HG02763 (cell line): ENCODE data around the gene FOXC1.

Source experiments
- ATAC-seq: cut with Tn5 transposase; IDR thresholded peaks from one replicate; pipeline ENCODE4 v1.9.1; 2021; ENCODE audit warnings: mild to moderate bottlenecking, moderate library complexity; ENCODE audit not compliant: unreplicated experiment

Gene FOXC1

DNA sequence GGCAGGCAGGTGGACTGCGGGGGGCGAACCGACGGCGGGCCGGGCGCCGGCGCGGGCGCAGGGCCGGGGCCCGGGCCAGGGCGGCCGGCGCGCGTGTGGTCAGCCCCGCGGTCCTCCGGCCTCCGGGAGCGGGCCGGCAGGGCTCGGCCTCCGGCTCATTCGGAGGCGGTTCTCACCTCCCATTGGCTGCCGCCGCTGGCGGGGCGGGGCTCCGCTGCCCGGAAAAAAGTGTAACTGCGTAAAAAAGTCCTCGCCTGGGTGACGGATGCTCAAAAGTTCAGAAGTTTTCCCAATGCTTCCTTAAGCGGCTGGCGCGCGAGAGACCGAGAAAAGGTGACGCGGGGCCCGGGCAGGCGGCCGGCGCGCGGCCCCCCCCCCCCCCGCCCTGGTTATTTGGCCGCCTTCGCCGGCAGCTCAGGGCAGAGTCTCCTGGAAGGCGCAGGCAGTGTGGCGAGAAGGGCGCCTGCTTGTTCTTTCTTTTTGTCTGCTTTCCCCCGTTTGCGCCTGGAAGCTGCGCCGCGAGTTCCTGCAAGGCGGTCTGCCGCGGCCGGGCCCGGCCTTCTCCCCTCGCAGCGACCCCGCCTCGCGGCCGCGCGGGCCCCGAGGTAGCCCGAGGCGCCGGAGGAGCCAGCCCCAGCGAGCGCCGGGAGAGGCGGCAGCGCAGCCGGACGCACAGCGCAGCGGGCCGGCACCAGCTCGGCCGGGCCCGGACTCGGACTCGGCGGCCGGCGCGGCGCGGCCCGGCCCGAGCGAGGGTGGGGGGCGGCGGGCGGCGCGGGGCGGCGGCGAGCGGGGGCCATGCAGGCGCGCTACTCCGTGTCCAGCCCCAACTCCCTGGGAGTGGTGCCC is at the start of gene FOXC1:
TSS of gene FOXC1 (plus strand) at position 268 of the 849 bp plus-strand sequence. CDS start at position 799, 531 bp downstream.
- ATAC-seq: peak; percentile 54

DNA sequence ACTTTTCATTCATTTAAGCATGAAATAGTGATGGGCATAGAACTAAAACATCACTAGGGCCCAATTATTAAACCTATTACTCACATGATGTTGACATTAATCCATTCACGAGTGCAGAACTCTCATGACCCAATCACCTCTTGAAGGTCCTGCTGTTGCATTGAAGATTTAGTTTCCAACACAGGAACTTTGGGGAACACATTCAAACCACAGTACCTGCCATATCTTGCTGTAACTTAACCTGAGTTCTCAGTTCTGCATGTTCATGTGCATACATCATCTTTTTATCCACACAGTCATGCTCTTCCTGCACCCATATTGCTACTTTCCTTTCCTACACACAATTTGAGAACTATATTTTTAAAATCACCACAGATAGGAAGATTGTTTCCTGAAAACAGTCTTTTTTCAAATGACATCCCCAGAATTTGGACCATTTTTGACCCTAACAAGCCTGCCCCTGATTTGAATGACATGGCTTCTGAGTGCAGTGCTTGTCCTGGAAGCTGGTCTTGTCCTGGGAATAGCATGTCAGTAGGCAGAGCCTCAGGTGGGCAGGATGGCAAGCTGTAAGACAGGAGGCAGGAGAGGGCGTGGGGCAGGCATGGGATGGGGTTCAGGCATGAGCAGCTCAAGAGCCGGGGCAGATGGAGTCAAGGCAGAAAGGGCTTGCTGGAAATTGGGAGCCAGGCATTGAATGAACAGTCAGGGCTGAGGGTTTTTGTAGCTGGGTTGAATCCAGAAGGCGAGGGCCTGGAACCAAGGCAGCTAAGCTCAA is 49.2 kb upstream of the FOXC1 start:
- ATAC-seq: no peak

DNA sequence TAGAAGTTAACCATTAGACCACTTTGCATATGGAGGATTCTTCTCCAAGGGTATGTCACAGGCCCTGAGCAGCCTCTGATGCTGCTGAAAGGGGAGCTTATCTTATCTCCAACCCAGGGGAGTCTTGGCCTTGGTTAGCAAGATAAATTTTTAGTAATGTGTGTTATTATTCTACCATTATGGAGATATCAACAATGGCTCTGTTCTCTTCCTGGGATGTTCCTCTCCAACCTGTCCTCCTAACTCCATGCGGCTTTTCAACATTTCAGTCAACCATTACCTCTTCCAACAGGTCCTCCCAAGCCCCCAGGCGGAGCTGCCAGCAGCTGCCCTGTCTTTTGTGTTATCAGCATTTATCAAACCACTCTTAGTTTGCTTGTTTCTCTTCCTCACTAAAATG is 48.4 kb upstream of the FOXC1 start:
- no peak for ATAC-seq

DNA sequence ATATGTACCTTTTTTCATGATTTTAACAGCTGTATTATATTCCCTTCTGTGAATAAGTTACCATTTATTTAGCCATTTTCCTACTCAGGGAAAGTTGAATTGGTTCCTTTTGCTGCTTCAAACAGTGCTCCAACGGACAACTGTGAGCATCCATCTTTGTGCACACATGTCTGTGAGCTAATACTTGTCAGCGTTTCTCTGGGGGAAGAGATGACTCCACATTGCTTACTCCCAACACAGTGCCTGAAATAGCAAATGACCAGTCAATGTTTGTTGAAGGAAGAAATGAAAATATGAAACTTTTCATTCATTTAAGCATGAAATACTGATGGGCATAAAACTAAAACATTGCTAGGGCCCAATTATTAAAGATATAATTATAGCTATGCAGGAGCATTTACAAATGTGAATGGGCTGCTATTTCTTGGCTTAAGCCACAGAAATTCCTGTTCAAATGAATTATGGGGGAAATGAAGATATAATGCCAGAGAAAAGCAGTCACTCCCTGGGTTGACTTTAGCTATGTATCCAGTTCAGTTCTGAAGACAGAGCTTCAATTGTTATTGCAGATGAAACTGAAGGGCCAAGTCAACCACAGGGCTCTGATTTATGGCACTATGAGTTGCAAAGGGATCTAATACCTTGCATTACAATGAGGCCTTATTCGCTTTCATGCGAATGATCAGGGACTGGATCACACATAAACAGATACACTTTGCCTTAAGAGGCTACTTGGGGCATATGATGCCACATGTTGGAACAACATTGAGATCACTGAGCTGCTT is 47.4 kb upstream of the FOXC1 start:
- no peak for ATAC-seq

DNA sequence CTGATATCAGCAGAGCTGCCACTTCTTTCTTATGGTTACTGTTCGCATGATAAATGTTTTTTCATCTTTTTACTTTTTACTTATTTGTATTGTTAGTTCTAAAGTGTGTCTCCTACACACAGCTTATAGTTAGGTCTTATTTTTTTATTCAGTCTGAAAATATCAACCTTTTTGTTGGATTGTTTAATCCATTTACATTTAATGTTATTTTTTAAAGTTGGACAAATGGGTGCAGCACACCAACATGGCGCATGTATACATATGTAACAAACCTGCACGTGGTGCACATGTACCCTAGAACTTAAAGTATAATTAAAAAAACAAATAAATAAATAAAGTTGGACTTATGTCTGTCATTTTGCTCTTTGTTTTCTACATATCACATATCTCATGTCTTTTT is 40.3 kb upstream of the FOXC1 start:
- ATAC-seq: no peak

DNA sequence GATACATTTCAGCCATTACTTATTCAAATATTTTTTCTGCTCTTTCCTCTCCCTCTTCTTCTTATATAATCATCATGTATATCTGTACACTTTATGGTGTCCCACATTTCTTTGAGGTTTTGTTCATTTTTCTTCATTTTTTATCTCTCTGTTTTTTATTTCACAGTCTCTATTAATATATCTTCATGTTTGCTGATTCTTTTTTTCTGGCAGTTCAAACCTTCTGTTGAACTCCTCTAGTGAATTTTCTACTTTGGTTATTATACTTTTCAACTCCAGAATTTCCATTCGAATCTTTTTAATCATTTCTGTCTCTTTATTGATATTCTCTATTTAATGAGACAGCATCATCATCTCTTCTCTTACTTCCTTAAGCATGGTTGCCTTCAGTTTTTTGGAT is 38.9 kb upstream of the FOXC1 start:
- ATAC-seq: no peak

DNA sequence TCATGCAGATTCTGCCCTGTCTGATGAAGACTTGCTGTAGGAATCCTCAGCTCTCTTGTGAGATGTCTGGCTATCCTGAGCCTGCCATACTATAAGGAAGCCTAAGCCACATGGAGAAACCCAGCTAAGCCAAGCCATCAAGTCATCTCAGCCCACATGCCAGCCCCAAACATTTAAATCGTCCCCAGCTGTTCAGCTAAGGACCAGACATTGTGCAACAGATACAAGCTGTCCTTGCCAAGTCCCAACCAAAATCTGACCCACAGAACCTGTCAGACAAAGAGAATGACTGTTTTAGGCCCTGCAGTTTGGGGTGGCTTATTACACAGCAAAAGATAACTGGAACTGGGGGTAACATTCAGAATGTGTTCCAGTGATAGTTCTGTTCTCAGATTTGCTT is 36.8 kb upstream of the FOXC1 start:
- no peak for ATAC-seq

DNA sequence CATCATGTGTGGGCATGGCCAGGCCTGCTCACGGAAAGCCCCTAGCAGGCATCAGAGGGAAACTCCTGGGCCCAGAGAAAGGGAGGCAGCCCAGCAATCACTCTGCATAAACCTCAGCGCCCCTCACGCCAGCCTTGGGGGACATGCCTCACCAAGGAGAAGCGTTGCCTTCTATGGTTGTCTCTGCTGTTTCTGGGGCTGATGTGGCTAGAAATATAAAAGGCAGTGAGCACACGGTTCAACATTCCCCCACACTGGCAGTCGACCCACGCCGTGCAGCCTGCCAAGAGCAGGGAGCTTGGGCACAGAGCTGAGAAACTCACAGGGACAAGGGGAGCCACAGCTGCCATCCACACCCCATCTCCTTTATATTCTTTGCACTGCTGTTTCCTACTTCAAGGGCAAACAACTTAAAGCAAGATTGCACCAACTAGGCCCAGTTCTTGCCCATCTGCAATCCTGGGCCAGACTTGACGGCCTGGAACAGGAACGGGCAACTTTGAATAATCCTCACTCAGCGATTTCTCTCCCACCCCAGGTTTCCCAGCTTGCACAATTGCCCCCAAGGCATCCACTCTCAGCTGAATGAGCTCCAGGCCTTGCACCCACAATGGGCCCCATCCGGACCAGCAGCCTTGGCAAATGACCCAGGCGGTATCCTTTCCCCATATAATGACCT is 35.5 kb upstream of the FOXC1 start:
- no peak for ATAC-seq

DNA sequence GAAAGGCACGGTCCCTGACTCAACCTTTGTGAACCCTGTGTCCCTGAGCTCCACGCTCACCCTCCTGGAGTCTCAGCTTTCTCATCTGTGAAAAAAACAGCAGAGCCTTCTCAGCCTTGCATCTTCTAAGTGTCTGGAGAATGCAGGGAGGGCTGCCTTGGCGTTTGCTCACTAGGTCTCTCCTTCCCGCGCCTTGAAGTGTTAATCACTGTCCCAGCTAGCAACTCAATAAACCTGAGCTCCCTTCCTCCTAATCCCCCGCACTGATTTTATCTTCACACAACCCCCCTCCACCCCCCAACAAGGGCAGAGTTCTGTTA is 34.9 kb upstream of the FOXC1 start:
- no peak for ATAC-seq

DNA sequence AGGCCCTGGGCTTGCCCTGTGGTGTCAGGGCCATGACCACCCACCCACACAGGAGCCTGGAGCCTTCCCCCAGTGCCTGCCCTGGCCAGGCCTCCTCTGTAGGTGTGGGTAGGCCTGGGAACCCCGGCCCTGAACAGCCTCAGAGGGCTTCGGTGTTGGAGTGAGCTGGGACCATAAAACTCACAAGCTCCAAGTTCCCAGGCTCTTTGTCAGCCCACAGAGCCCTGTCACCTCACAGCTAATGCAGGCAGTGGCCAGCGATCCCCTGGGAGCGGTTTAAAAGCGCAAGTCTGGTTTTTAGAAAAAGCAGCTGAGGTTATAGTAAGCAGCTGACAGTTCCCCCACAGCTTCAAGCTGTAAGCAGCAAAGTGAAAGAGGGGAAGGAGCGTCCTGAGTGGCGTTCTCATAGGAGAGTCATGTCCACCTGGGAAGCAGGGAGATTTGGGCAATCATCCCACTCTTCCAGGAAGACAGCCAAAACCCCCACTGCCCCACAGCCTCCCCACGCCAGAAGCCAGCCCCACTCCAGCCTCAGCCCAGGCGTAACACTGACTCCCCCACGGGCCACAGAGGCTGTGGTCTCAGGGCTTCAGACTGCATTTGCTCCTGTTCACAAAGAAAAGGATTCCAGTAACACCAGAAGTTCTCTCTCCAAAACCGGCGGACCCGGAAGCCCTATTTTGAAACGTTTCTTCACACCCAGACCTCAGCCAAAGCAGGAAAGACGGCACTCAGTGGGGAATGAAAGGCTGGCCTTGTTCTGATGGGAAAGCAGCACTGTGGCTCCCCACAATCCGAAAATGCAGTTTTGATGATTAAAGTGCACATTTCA is 34.3 kb upstream of the FOXC1 start:
- ATAC-seq: no peak

DNA sequence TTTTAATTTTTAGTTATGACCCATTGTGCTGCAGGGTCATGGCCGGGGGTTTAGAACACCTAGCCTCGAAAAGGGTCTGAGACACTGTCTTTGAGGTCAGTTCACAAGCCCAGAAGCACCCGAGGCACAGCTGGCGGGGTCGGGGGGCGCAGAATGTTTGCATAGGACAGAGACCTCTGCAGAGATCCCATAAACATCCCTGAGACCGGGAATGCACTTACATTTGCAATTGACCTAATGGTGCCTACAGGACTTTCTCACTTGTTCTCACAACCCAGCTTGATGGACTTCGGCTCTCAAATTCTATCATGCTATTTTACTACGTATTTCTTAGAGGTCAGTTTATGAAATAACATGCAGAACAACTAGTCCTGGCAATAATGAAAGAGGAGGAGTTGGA is 33.5 kb upstream of the FOXC1 start:
- no peak for ATAC-seq

DNA sequence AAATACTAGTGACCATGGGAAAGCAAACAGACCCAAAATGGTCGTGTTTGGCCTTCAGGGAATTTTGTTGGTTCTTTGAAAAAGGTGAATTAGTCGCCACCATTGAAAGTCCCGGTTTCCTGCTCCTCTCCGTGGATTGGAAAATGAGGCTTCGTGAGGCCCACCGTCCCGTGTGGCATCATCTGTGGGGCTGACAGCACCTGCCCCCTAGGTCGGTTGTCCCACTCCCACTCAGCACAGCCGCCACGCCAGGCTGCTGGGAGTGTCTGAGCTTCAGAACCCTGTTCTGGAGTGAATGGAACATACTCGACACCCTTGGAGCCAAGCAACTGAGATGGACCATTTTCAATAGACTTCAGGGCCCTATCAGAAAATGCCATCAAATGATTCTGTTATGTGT is 33.0 kb upstream of the FOXC1 start:
- no peak for ATAC-seq

DNA sequence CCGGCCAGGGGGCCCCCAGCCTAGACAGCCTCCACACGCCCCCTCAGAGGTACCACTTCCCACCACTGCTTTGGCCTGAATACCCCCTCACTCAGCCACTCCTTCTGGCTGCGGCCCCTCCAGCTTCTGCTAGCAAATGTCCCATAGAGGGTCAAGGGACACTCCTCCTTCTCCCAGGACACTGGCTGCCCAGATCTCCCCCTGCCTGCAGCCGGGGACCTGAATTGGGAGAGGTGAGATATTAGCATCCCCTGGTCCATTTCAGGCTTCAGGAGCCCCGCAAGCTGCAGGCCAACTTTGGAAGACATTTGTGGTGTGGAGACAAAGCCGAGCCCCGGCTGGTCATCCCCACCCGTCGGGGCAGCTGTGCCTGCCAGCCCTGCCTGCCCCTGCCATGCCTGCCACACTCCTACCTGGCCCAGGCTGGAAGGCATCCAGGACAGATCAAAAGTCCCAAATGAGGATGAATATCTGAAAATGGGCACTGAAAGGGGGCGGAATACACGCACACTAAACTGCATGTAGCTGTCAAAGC is 32.5 kb upstream of the FOXC1 start:
- ATAC-seq: no peak

DNA sequence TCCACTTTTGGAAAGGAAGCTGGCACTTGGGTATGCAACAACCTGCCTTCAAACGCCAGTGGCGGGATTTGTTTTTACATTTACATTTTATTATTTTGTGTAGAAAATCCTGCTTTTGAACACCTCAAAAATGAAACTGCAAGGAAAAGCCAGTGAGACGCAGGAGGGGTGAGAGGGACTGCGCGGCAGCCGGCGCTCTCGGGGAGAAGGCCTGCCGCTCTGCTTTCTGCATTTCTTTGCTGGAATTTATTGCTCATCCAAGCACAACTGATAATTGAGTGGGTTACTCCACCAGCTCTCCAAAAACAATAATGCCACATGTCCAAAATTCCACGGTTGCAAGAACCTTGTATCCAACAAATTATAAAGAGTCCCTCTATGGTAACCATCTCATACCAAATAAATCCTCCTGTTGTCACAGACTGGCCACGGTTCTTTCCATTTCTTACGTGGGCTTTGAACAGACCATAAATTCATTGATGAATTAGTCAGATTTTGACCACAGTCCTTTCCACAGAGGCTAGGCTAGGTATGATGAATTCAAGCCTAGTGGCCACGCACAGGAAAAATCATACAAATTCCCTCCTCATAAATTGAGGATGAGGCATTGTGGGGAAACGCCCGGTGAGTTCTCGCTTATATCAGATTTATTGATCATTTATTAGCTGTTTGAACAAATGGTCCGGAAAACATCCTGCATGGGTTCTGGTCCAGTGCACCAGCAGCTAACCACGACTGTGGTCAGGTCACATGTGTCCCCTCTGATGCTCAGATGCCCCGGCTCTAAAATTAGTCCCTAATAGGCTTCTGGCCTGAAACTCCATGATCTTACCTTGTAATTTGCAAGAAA is 31.6 kb upstream of the FOXC1 start:
- no peak for ATAC-seq

DNA sequence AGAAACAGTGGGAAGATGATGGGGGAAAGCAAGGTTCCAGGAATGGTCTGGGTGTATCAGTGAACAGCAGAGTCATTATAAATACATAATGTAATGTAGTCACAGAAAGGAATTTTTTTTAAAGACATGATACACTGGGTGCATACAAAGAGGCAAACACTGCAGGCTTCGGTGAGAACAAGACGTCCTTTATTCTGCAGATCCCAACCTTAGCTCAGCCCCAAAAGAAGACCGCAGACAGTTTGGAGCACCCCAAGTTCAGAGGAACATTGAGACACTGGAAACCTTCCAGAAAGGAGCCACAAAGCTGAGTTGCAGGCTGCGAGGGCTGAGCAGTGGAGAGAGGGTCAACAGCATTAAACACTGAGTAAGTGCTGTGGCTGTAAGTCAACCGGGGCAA is 30.6 kb upstream of the FOXC1 start:
- ATAC-seq: no peak

DNA sequence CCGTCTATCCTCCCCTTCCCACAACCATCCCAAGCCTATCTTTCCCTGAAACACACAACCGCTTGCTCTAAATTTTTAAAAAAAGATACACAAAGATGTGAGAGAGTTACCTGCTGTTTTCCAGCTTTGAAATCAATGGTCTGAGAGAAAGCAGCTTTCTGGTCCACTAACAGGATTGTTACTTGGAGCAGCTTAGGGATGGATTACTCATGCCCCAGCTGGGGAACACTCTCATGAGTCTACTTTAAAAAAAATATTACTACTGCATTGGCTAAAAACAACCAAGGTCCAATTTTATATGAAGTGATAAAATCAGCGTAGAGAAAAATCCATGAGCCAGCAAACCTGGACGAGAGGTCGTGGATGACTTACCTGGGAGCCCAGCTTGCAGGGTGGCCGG is 29.6 kb upstream of the FOXC1 start:
- no peak for ATAC-seq

DNA sequence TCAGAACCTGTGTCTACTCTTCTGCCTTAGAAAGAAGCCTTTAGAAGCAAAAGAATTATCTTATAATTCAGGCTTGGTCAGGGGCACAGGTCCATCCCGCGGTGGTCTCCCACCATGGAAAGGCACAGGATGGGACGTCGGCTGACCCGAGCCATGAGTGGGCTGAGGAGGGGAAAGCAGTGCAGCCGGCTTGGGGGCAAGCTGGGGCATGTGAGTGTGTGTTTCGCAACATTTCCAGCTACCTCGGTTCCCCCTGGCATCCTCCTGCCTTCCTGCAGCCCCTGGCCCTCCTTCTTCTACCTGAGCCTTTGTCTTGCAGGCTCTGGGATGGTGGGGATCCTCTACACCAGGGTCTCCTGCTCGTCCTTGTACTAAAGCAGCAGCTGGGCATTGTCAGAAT is 29.1 kb upstream of the FOXC1 start:
- no peak for ATAC-seq

DNA sequence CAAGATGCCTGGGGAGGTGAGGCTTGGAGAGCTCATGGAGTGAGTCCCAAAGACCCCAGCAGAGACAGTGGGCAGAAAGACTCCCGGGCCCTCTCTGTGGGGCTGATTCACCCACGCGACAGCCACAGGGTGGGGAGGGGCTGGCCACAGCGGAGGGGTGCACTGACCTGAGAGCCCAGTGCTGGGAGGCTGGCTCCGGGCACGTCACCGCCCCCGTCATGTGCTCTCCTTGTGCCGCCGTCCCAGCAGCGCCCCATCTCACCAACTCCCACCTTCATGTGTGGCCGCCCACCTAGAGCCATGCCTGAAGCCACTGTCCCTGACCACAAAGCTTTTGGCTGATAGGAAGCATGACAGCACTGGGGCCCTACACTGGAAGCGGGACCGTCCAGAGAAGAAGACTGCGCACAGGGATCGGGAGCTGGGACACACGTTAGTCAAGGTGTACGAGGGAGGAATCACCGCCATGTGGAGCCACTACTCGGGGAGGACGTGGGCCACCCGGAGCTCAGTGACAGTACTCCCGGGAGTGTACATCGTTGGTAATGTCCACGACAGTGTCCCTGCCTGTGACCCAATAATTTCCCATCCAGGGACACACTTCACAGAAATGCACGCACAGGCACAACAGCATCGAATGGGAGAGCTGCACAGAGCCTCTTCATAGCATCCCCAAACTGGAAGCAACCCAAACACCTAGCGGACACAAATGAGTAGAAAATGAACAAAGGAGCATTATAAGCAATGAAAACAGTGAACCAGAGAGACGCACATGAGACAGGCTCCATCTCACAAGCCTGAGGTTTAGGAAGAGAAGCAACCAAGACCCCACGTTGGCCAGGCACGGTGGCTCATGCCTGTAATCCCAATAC is 28.4 kb upstream of the FOXC1 start:
- no peak for ATAC-seq
